Mesenchymal stem cell (in vitro differentiated cells and primary cell): ENCODE results near the gene NCEH1.

Source experiments
- DNase-seq: peaks from one replicate; pipeline ENCODE4 v3.0.0-alpha.2; 2013
- H2AFZ ChIP-seq: one replicate; pipeline ENCODE4 v1.6.1; 2013; ENCODE audit warnings: low read depth, mild to moderate bottlenecking, control low read depth, inconsistent platforms, low read length, moderate library complexity
- H2AK5ac ChIP-seq: 2 replicates; pipeline ENCODE4 v1.6.1; 2013; ENCODE audit warnings: low read length, moderate library complexity, mild to moderate bottlenecking, inconsistent platforms; ENCODE audit not compliant: severe bottlenecking
- H2BK120ac ChIP-seq: one replicate; pipeline ENCODE4 v1.6.1; 2013; ENCODE audit warnings: low read depth, mild to moderate bottlenecking, inconsistent platforms, low read length, moderate library complexity
- H2BK12ac ChIP-seq, 2 experiments: one replicate each; pipeline ENCODE4 v1.6.1; 2013; ENCODE audit warnings: inconsistent platforms in 2 of 2, low read length in 2 of 2, mild to moderate bottlenecking in 2 of 2, moderate library complexity in 2 of 2, control low read depth in 1 of 2
- H2BK15ac ChIP-seq: one replicate; pipeline ENCODE4 v1.6.1; 2013; ENCODE audit warnings: mild to moderate bottlenecking, low read depth, inconsistent platforms; ENCODE audit not compliant: poor library complexity, severe bottlenecking
- H2BK5ac ChIP-seq: 2 replicates; pipeline ENCODE4 v1.6.1; 2013; ENCODE audit warnings: low read depth, mild to moderate bottlenecking, low read length, control low read depth, inconsistent platforms; ENCODE audit not compliant: poor library complexity, severe bottlenecking
- H3K14ac ChIP-seq, 2 experiments: one replicate each; pipeline ENCODE4 v1.6.1; 2013; ENCODE audit warnings: inconsistent platforms in 2 of 2, low read length in 2 of 2, control low read depth in 1 of 2, mild to moderate bottlenecking in 1 of 2, moderate library complexity in 1 of 2
- H3K18ac ChIP-seq, 2 experiments: one replicate each; pipeline ENCODE4 v1.6.1; 2013; ENCODE audit warnings: inconsistent platforms in 2 of 2, low read length in 2 of 2, control low read depth in 1 of 2, low read depth in 1 of 2, mild to moderate bottlenecking in 1 of 2
- H3K23ac ChIP-seq, 2 experiments: one replicate each; pipeline ENCODE4 v1.6.1; 2013; ENCODE audit warnings: inconsistent platforms in 2 of 2, low read length in 2 of 2, mild to moderate bottlenecking in 2 of 2, moderate library complexity in 2 of 2, control low read depth in 1 of 2
- H3K27ac ChIP-seq: 2 replicates; pipeline ENCODE4 v1.5.1; 2013; ENCODE audit warnings: mild to moderate bottlenecking, moderate library complexity, low read length, control low read depth, inconsistent platforms; ENCODE audit not compliant: poor library complexity, severe bottlenecking
- H3K27me3 ChIP-seq, 2 experiments: 2 replicates each; pipeline versions ENCODE4 v1.6.1 to v1.7.0; 2013; ENCODE audit warnings: low read length in 2 of 2, mild to moderate bottlenecking in 2 of 2, moderate library complexity in 2 of 2, control low read depth in 1 of 2, inconsistent platforms in 1 of 2; ENCODE audit not compliant: control insufficient read depth in 1 of 2, insufficient read depth in 1 of 2
- H3K36me3 ChIP-seq, 2 experiments: 2 replicates each; pipeline versions ENCODE4 v1.6.1 to v1.7.0; 2013; ENCODE audit warnings: low read length in 2 of 2, control low read depth in 1 of 2, inconsistent platforms in 1 of 2, low read depth in 1 of 2, mild to moderate bottlenecking in 1 of 2; ENCODE audit not compliant: insufficient read depth in 2 of 2, control insufficient read depth in 1 of 2
- H3K4ac ChIP-seq, 2 experiments: one replicate each; pipeline ENCODE4 v1.6.1; 2013; ENCODE audit warnings: inconsistent platforms in 2 of 2, low read length in 2 of 2, mild to moderate bottlenecking in 2 of 2, moderate library complexity in 2 of 2, control low read depth in 1 of 2, low read depth in 1 of 2
- H3K4me1 ChIP-seq: 2 replicates; pipeline ENCODE4 v1.6.1; 2013; ENCODE audit warnings: low read depth, low read length, control low read depth; ENCODE audit not compliant: control insufficient read depth, insufficient read depth
- H3K4me2 ChIP-seq: 2 replicates; pipeline ENCODE4 v1.6.1; 2013; ENCODE audit warnings: low read length, mild to moderate bottlenecking, inconsistent platforms; ENCODE audit not compliant: poor library complexity, severe bottlenecking
- H3K4me3 ChIP-seq, 2 experiments: 2 replicates each; pipeline versions ENCODE4 v1.5.1 to v1.7.0; 2013; ENCODE audit warnings: low read length in 2 of 2, mild to moderate bottlenecking in 2 of 2, control low read depth in 1 of 2, low read depth in 1 of 2; ENCODE audit not compliant: insufficient read depth in 1 of 2
- H3K79me1 ChIP-seq: replicated peaks from 2 replicates; pipeline ENCODE4 v1.6.1; 2013; ENCODE audit warnings: mild to moderate bottlenecking, control low read depth, low read length, inconsistent platforms; ENCODE audit not compliant: poor library complexity, severe bottlenecking
- H3K9ac ChIP-seq: 2 replicates; pipeline ENCODE4 v1.7.0; 2013; ENCODE audit warnings: mild to moderate bottlenecking, low read length, moderate library complexity
- H3K9me3 ChIP-seq: 2 replicates; pipeline ENCODE4 v1.7.0; 2013; ENCODE audit warnings: mild to moderate bottlenecking, low read length; ENCODE audit not compliant: control insufficient read depth
- H4K8ac ChIP-seq: one replicate; pipeline ENCODE4 v1.6.1; 2013; ENCODE audit warnings: inconsistent platforms, mild to moderate bottlenecking, low read length, moderate library complexity
- H4K91ac ChIP-seq: one replicate; pipeline ENCODE4 v1.6.1; 2013; ENCODE audit warnings: mild to moderate bottlenecking, low read length, inconsistent platforms
- WGBS: methylation state at CpG from one replicate; pipeline ENCODE4 v1.1.7; 2013; ENCODE audit warnings: mixed read lengths; 5-methylcytosine and 5-hydroxymethylcytosine counted together

NCEH1 gene

DNA sequence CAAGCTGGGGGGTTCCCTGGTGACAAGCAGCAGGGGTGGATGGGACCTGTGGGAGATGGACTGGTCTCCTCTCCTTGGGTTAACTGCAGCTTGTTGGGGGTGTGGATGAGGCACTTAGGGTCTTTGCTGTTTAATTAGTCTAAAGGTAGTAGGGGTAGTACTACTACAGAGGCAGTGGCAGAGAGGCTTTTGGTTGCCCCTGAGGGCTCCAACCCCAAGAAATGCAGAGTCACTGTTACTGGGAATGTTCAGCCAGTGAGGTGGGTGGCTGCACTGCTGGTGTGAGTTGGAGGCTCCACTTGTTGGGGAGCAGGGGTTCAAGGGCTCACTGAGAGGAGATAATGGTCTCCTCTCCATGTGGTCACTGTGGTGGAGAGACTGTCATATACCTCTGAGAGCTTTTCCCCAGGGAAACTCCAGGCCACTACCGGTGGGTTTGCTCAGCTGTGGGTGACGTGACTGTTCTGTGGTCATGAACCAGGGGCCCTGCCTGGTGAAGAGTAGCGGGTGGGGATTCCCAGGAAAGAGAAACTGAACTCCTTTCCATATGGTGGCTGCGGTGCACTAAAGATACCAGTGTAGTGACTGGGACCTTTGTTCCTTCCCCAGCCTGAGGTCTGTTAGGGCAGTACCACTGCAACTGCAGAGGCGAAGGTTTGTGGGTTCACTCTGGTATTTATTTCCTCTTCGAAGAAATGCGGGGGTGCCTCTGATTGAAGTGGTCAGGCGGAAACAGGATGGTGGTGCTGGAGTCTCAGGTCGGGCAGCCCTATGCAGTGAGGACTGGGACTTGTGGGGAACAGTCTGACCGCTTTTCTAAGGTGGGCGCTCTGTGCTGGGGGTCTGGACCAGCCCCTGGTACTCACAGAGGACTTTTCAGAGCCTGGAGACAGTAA is 118.7 kb downstream of the NCEH1 start:
- H4K91ac ChIP-seq: no peak overlapping the region
- peak overlapping the region; percentile 1 for H2BK5ac ChIP-seq
- H3K4me1 ChIP-seq: peaks cover 14% of the 10 kb centered on the region
- H3K4ac ChIP-seq: no peak overlapping the region
- no peak overlapping the region for H2BK120ac ChIP-seq
- no peak overlapping the region for H2AFZ ChIP-seq
- DNase-seq: peak; percentile 25
- H3K36me3 ChIP-seq: no peaks in the 10 kb centered on the region
- H3K9ac ChIP-seq: no peak overlapping the region
- no peak overlapping the region for H3K4me2 ChIP-seq
- peak overlapping the region; percentile 0 for H4K8ac ChIP-seq
- H2AK5ac ChIP-seq: peak overlapping the region; percentile 89
- H3K14ac ChIP-seq: no peak overlapping the region
- 95% methylated on average over 9 of the region's 11 CpGs for WGBS
- H2BK15ac ChIP-seq: peak overlapping the region; percentile 64
- H2BK12ac ChIP-seq: no peak overlapping the region
- no peak overlapping the region for H3K18ac ChIP-seq
- peak overlapping the region; percentile 28 for H3K27ac ChIP-seq
- H3K4me3 ChIP-seq: no peak overlapping the region
- no peaks in the 10 kb centered on the region for H3K27me3 ChIP-seq
- no peaks in the 10 kb centered on the region for H3K79me1 ChIP-seq
- no peak overlapping the region for H3K23ac ChIP-seq
- H3K9me3 ChIP-seq: no peaks in the 10 kb centered on the region

GRCh38 chr3:172591125-172591605 is 119.7 kb downstream of the NCEH1 start:
- no peak for DNase-seq
- H3K79me1 ChIP-seq: no peaks in the 10 kb centered on the region
- no peak overlapping the region for H2AK5ac ChIP-seq
- no peak overlapping the region for H4K8ac ChIP-seq
- H2AFZ ChIP-seq: no peak overlapping the region
- no peak overlapping the region for H2BK120ac ChIP-seq
- H3K4me2 ChIP-seq: no peak overlapping the region
- H3K9ac ChIP-seq: no peak overlapping the region
- H3K4ac ChIP-seq: peak overlapping the region in 1 of 2 experiments; percentile 26
- H3K4me3 ChIP-seq: no peak overlapping the region
- no peak overlapping the region for H3K23ac ChIP-seq
- H3K14ac ChIP-seq: peak overlapping the region in 1 of 2 experiments; percentile 68
- H2BK5ac ChIP-seq: no peak overlapping the region
- H3K27ac ChIP-seq: no peak overlapping the region
- H3K9me3 ChIP-seq: no peaks in the 10 kb centered on the region
- H3K4me1 ChIP-seq: peaks cover 12% of the 10 kb centered on the region
- H2BK15ac ChIP-seq: no peak overlapping the region
- no peaks in the 10 kb centered on the region for H3K36me3 ChIP-seq
- peak overlapping the region in 1 of 2 experiments; percentile 37 for H2BK12ac ChIP-seq
- 61% methylated on average over 4 of the region's 4 CpGs for WGBS
- H3K27me3 ChIP-seq: no peaks in the 10 kb centered on the region
- no peak overlapping the region for H3K18ac ChIP-seq
- no peak overlapping the region for H4K91ac ChIP-seq

GRCh38 chr3:172586436-172586835 is 124.4 kb downstream of the NCEH1 start:
- Histone ChIP-seq H3K18ac (no peak overlapping the region), H2AK5ac (no peak overlapping the region), H3K4me2 (no peak overlapping the region), H3K27me3 (no peaks in the 10 kb centered on the region), H3K36me3 (no peaks in the 10 kb centered on the region), H4K91ac (no peak overlapping the region), H3K4me3 (peak overlapping the region in 1 of 2 experiments; percentile 46), H2BK15ac (no peak overlapping the region), H3K4me1 (no peaks in the 10 kb centered on the region), H2BK120ac (no peak overlapping the region), H3K9ac (peak overlapping the region; percentile 74), H3K79me1 (no peaks in the 10 kb centered on the region), H4K8ac (no peak overlapping the region), H2BK12ac (no peak overlapping the region), H3K23ac (no peak overlapping the region), H3K4ac (no peak overlapping the region), H2BK5ac (no peak overlapping the region), H2AFZ (no peak overlapping the region), H3K9me3 (no peaks in the 10 kb centered on the region), H3K14ac (no peak overlapping the region), H3K27ac (no peak overlapping the region)
- peak; percentile 56 for DNase-seq

- H3K14ac ChIP-seq: no peak overlapping the region
- no peaks in the 10 kb centered on the region for H3K4me1 ChIP-seq
- 96% methylated on average over 3 of the region's 4 CpGs for WGBS
Observed at GRCh38 chr3:172585954-172586353, 124.9 kb downstream of the NCEH1 start.

More at GRCh38 chr3:172585954-172586353, 124.9 kb downstream of the NCEH1 start:
- Histone ChIP-seq H2BK12ac (no peak overlapping the region), H2BK5ac (no peak overlapping the region), H3K4me2 (no peak overlapping the region), H3K27ac (no peak overlapping the region), H2AFZ (no peak overlapping the region), H2AK5ac (no peak overlapping the region), H3K4me3 (peak overlapping the region in 1 of 2 experiments; percentile 46), H4K91ac (no peak overlapping the region), H3K4ac (no peak overlapping the region), H3K79me1 (no peaks in the 10 kb centered on the region), H3K27me3 (no peaks in the 10 kb centered on the region), H2BK15ac (no peak overlapping the region), H3K36me3 (no peaks in the 10 kb centered on the region), H3K9me3 (no peaks in the 10 kb centered on the region), H3K9ac (peak overlapping the region; percentile 74), H3K18ac (no peak overlapping the region), H4K8ac (no peak overlapping the region), H3K23ac (no peak overlapping the region), H2BK120ac (no peak overlapping the region)
- no peak for DNase-seq
